ENCODE measurements around the gene RAB11FIP4. TPM values are rescaled to one million over a fixed set of nuclear protein-coding genes. Genes with fewer than 3 reads are reported as not detected.

The RAB11FIP4 gene
- total and polyA plus RNA-seq, 2 of the 8 experiments (the other 6 are each of a cell fraction or from before 2014, with no cell fraction given), result 21.7 to 53.2 TPM

GRCh38 chr17:31549525-31550388 lies 158.3 kb downstream of the RAB11FIP4 start (continued):
- TF ChIP-seq BACH1 (IDR thresholded peaks at IDR 0.05; ENCODE audit: low read length) (peak; percentile 83), SP1 (IDR thresholded peaks at IDR 0.05; ENCODE audit: low read depth, low read length) (0 out of 2 replicates have a peak, but pooled peaks have one; percentile 35), ASH2L (IDR thresholded peaks at IDR 0.05; ENCODE audit: low read length) (peak; percentile 99), NRF1 (IDR thresholded peaks at IDR 0.05; ENCODE audit: low read depth, low read length) (peak; percentile 38; the same call in 1 of the 2 replicates), EGR1 (IDR thresholded peaks at IDR 0.05; ENCODE audit: borderline replicate concordance, low read depth, low read length) (peak; percentile 89; the same call in 1 of the 2 replicates), CEBPB (IDR thresholded peaks at IDR 0.05; ENCODE audit: low read depth, low read length) (no peak), RBBP5 (IDR thresholded peaks at IDR 0.05; ENCODE audit: borderline replicate concordance, low read depth, low read length) (peak; percentile 99), CHD2 (IDR thresholded peaks at IDR 0.05; ENCODE audit: low read length) (peak; percentile 23; the same call in 1 of the 2 replicates), KDM1A (IDR thresholded peaks at IDR 0.05; ENCODE audit: borderline replicate concordance, low read length) (peak; percentile 75; the same call in 1 of the 2 replicates), TAF1 (IDR thresholded peaks at IDR 0.05; ENCODE audit: low read depth, low read length) (peak; percentile 14; the same call in 1 of the 2 replicates), RAD21 (IDR thresholded peaks at IDR 0.05 in 1 of 2, conservative IDR thresholded peaks at IDR 0.05 in 1 of 2; ENCODE audit: low read depth in 2 of 2, low read length in 2 of 2) (0 out of 4 replicates have a peak, but pooled peaks of 1 of the 2 experiments have one; percentile 5), GTF2F1 (IDR thresholded peaks at IDR 0.05; ENCODE audit: borderline replicate concordance, low read depth, low read length) (0 out of 2 replicates have a peak, but pooled peaks have one; percentile 9), MAX (IDR thresholded peaks at IDR 0.05) (peak; percentile 6; the same call in 1 of the 2 replicates), KDM5A (IDR thresholded peaks at IDR 0.05; ENCODE audit: low read length) (no peak), SUZ12 (IDR thresholded peaks at IDR 0.05; ENCODE audit: low read length) (no peak), TEAD4 (IDR thresholded peaks at IDR 0.05; ENCODE audit: low read depth, low read length) (peak; percentile 87), POLR2A (IDR thresholded peaks at IDR 0.05; ENCODE audit: control extremely low read depth in 1 of 2, low read depth in 2 of 2, low read length in 2 of 2) (no peak), RFX5 (IDR thresholded peaks at IDR 0.05; ENCODE audit: borderline replicate concordance, low read depth, low read length) (no peak), TCF12 (IDR thresholded peaks at IDR 0.05; ENCODE audit: low read depth, low read length) (0 out of 2 replicates have a peak, but pooled peaks have one; percentile 26), POU5F1 (IDR thresholded peaks at IDR 0.05; ENCODE audit: low read depth, low read length) (0 out of 2 replicates have a peak, but pooled peaks have one; percentile 34), CTBP2 (IDR thresholded peaks at IDR 0.05; ENCODE audit: borderline replicate concordance, insufficient read depth, insufficient read length, low read length) (no peak), USF2 (IDR thresholded peaks at IDR 0.05; ENCODE audit: low read length) (no peak)
